ENCODE measurements around the gene EFCAB6.

EFCAB6 gene

GRCh38 chr22:43698403-43698802, 113.7 kb downstream of the EFCAB6 start:
- DNase-seq (ENCODE audit: low spot score), result no peak
- in situ Hi-C loops (cut with MboI; ENCODE audit: low pct_unique_long_range_greater_than_20kb, low sequenced_read_pairs, unreplicated experiment), result no loop called here
- TF ChIP-seq, protein P1, sequence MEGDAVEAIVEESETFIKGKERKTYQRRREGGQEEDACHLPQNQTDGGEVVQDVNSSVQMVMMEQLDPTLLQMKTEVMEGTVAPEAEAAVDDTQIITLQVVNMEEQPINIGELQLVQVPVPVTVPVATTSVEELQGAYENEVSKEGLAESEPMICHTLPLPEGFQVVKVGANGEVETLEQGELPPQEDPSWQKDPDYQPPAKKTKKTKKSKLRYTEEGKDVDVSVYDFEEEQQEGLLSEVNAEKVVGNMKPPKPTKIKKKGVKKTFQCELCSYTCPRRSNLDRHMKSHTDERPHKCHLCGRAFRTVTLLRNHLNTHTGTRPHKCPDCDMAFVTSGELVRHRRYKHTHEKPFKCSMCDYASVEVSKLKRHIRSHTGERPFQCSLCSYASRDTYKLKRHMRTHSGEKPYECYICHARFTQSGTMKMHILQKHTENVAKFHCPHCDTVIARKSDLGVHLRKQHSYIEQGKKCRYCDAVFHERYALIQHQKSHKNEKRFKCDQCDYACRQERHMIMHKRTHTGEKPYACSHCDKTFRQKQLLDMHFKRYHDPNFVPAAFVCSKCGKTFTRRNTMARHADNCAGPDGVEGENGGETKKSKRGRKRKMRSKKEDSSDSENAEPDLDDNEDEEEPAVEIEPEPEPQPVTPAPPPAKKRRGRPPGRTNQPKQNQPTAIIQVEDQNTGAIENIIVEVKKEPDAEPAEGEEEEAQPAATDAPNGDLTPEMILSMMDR (IDR thresholded peaks at IDR 0.05; ENCODE audit: extremely low read depth, insufficient read depth, missing control alignments), result no peak

DNA sequence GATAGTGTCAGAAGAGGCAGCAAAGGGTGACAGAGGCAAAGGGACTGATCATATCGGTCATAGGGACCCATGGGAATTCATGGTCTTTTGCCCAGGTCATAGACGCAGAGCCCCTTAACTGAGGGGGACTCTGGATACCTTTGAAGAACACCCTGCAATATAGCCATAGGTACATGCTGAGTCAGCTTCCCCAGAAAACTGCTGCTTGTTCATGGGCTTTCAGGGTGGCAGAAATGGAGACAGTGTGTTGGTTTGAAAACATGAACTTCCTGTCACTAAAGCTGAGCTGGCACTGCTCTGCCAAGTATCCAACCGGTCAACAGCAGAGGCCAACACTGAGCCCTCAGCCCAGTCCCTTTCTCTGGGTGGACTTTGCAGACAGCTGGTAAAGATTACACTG, 114.2 kb downstream of the EFCAB6 start:
- TF ChIP-seq, protein P1 (IDR thresholded peaks at IDR 0.05; ENCODE audit: extremely low read depth, insufficient read depth, missing control alignments), result no peak
- in situ Hi-C loops (cut with MboI; ENCODE audit: low pct_unique_long_range_greater_than_20kb, low sequenced_read_pairs, unreplicated experiment), result no loop called here

DNA sequence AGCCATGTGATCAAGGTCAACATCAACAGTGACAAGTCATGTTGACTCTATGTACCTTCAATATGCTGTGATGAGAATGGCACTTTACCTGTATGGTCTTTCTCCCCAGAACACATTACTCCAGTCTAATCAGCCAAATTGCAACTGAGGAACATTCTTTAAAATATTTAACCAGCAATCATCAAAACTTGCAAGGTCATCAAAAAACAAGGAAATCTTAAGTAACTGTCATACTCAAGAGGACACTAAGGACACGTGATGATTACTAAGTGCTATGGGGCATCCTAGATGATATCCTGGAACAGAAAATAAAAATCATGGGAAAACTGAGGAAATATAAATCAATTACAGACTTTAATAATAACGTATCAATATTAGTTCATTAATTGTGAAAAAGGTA, 118.9 kb downstream of the EFCAB6 start:
- in situ Hi-C loops (cut with MboI; ENCODE audit: low pct_unique_long_range_greater_than_20kb, low sequenced_read_pairs, unreplicated experiment), result no loop called here

More for the DNA sequence above, 114.2 kb downstream of the EFCAB6 start:
- no peak for DNase-seq (ENCODE audit: low spot score)

DNA sequence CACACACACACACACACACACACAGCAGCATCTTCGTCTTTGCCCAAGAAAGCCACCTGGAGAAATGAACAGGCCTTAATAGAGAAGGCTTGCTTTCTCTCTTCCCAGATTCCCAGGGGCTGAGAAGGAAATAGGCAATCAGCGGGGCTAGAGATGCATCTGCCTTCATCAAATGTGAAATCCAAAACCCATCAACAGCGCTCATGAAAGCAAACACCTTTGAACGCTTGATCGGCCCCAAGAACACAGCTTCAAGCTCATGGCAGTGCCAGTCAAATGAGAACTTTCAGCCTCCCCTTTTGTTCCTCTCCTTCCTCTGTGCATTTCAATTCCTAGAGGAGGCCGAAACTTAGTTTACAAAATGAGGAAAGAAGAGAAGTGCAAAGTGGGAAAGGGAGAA, 122.7 kb downstream of the EFCAB6 start:
- in situ Hi-C loops (cut with MboI; ENCODE audit: low pct_unique_long_range_greater_than_20kb, low sequenced_read_pairs, unreplicated experiment), result no loop called here
- TF ChIP-seq, protein P1 (IDR thresholded peaks at IDR 0.05; ENCODE audit: extremely low read depth, insufficient read depth, missing control alignments), result no peak
- no peak for DNase-seq (ENCODE audit: low spot score)

More for the DNA sequence above, 118.9 kb downstream of the EFCAB6 start:
- TF ChIP-seq, protein P1 (IDR thresholded peaks at IDR 0.05; ENCODE audit: extremely low read depth, insufficient read depth, missing control alignments), result no peak
- no peak for DNase-seq (ENCODE audit: low spot score)

DNA sequence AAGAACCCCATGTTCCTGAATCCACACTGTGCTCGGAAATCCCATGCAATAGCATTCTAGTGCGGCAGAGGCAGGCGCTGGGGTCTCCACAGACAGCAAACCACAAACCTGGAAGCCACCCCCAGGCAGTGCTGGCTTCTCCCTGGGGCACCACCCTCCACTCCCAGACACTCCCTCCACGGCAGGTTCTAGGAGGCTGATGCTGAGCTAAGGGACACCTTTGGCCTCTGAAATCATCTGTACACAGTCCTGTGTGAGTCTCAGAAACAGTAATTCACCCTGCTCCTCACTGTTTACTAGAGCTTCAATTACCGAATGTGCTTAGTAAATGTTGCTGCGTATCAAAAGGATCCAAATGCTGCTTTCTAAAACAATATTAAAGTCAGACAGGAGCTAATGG, 129.3 kb downstream of the EFCAB6 start:
- in situ Hi-C loops (cut with MboI; ENCODE audit: low pct_unique_long_range_greater_than_20kb, low sequenced_read_pairs, unreplicated experiment), result no loop called here
- TF ChIP-seq, protein P1 (IDR thresholded peaks at IDR 0.05; ENCODE audit: extremely low read depth, insufficient read depth, missing control alignments), result no peak
- no peak for DNase-seq (ENCODE audit: low spot score)

- TF ChIP-seq, protein P1 (IDR thresholded peaks at IDR 0.05; ENCODE audit: extremely low read depth, insufficient read depth, missing control alignments), result no peak
- in situ Hi-C loops (cut with MboI; ENCODE audit: low pct_unique_long_range_greater_than_20kb, low sequenced_read_pairs, unreplicated experiment), result no loop called here
- no peak for DNase-seq (ENCODE audit: low spot score)
These were observed 130.3 kb downstream of the EFCAB6 start for GRCh38 chr22:43681731-43682360.
